Testis (tissue), 2 donors: ENCODE measurements around the gene KCNK10.

ENCODE experiments used
- POLR2A ChIP-seq: fragments of 450-650 bp; IDR thresholded peaks from one replicate; pipeline ENCODE4 v1.6.1; 2017; ENCODE audit warnings: antibody characterized with exemption, mild to moderate bottlenecking, moderate library complexity
- TF ChIP-seq, protein P1 (sequence below), 3 experiments: fragments of 450-650 bp in 2 of 3; fragments of 200-600 bp in 1 of 3; sonication (generic) in 1 of 3; IDR thresholded peaks; one replicate each; pipeline ENCODE4 v1.5.1; 2016 to 2019; ENCODE audit warnings: antibody characterized with exemption in 3 of 3, mild to moderate bottlenecking in 2 of 3, moderate library complexity in 1 of 3

DNA sequence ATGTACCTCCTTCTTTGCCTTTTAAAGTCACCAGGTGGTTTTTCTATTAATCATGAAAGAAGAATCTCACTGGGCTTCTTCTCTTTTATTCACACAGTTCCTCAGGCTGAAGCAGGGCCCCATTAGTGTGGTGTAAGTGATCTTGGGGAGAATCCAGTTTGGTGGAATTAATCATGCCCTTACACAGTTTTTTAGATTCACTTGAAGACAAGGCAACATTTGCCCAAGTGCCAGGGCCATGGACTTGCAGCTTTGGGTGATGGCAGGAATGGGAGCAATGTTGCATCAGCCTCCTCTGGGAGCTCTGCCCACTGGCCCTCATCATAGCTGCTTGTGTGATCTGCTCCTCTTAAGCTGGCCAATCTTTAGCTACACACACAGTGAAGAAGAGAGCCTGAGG is 33.8 kb downstream of the KCNK10 start:
- TF ChIP-seq, protein P1, sequence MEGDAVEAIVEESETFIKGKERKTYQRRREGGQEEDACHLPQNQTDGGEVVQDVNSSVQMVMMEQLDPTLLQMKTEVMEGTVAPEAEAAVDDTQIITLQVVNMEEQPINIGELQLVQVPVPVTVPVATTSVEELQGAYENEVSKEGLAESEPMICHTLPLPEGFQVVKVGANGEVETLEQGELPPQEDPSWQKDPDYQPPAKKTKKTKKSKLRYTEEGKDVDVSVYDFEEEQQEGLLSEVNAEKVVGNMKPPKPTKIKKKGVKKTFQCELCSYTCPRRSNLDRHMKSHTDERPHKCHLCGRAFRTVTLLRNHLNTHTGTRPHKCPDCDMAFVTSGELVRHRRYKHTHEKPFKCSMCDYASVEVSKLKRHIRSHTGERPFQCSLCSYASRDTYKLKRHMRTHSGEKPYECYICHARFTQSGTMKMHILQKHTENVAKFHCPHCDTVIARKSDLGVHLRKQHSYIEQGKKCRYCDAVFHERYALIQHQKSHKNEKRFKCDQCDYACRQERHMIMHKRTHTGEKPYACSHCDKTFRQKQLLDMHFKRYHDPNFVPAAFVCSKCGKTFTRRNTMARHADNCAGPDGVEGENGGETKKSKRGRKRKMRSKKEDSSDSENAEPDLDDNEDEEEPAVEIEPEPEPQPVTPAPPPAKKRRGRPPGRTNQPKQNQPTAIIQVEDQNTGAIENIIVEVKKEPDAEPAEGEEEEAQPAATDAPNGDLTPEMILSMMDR (IDR thresholded peaks at IDR 0.05): no peak
- TF ChIP-seq POLR2A: no peak
